ENCODE data around the gene OR5W2.
"Not testable (repeated sequence)": the region's sequence is repeated elsewhere in the genome, so short reads cannot be mapped to it uniquely, and the experiment has no call there.

- not testable (repeated sequence) for TF ChIP-seq JUN (IDR thresholded peaks at IDR 0.05; ENCODE audit: borderline replicate concordance, insufficient read depth, insufficient read length, low read depth); EZH2 (IDR thresholded peaks at IDR 0.05; ENCODE audit: borderline replicate concordance, low read depth, low read length, severe bottlenecking); POLR2AphosphoS5 (IDR thresholded peaks at IDR 0.05; ENCODE audit: insufficient read depth, low read depth, low read length); CTCF (IDR thresholded peaks at IDR 0.05; ENCODE audit: extremely low read depth in 1 of 2, insufficient read depth in 1 of 2, low read depth in 1 of 2, low read length in 2 of 2); POLR2A (IDR thresholded peaks at IDR 0.05; ENCODE audit: low read depth, low read length); MAX (IDR thresholded peaks at IDR 0.05; ENCODE audit: insufficient read depth, insufficient read length); GATA2 (IDR thresholded peaks at IDR 0.05; ENCODE audit: insufficient read depth, insufficient read length, low read depth, low read length)
Observed at GRCh38 chr11:55884995-55885394, 29.4 kb downstream of the OR5W2 start.

All from endothelial cell of umbilical vein (primary cell).